ENCODE measurements around the gene SCYGR8. TPM values are rescaled to one million over a fixed set of nuclear protein-coding genes. Genes with fewer than 3 reads are reported as not detected.
A peak's percentile ranks its signal among the peaks of the same experiment; 100 is the strongest.
"Not testable (repeated sequence)": the region's sequence is repeated elsewhere in the genome, so short reads cannot be mapped to it uniquely, and the experiment has no call there.

The SCYGR8 gene
- total RNA-seq, 1 donor from 2014 or later = not detected

DNA sequence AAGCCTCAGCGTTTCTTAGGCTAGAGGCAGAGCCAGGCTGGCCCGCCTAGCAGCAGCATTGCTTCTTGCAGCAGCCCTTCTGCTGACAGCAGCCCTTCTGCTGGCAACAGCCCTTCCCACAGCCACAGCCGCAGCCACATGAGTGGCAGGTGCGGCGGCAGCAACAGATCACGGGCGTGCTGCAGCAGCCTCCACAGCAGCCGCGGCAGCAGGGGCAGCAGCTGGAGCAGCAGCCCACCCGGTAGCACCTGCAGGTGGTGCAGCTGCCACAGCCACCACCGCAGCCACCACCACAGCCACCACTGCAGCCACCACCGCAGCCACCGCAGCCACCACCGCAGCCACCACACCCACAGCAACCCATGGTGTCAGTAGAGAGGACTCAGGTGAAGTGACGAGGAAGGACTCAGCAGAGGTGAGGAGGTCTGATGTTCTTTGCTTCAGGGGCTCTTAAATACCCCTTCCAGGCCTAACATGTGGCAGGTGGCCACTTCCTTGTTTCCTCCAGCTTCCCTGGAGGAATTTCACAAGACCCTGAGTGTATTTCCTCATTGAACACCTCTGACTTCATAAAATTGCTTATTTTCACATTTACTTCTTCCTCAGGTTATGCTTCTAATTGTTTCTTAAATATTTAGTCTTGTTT is 21.2 kb upstream of the SCYGR8 start, which contains the start of gene SCYGR6:
SCYGR6 (minus strand) TSS at position 364 of the 646 bp plus-strand sequence; CDS start at position 364, 0 bp downstream.
- TF ChIP-seq, protein P1, sequence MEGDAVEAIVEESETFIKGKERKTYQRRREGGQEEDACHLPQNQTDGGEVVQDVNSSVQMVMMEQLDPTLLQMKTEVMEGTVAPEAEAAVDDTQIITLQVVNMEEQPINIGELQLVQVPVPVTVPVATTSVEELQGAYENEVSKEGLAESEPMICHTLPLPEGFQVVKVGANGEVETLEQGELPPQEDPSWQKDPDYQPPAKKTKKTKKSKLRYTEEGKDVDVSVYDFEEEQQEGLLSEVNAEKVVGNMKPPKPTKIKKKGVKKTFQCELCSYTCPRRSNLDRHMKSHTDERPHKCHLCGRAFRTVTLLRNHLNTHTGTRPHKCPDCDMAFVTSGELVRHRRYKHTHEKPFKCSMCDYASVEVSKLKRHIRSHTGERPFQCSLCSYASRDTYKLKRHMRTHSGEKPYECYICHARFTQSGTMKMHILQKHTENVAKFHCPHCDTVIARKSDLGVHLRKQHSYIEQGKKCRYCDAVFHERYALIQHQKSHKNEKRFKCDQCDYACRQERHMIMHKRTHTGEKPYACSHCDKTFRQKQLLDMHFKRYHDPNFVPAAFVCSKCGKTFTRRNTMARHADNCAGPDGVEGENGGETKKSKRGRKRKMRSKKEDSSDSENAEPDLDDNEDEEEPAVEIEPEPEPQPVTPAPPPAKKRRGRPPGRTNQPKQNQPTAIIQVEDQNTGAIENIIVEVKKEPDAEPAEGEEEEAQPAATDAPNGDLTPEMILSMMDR (conservative IDR thresholded peaks at IDR 0.05; ENCODE audit: low read depth, low read length) = no peak
- H3K4me3 ChIP-seq (ENCODE audit: low read depth, low read length) = no peak within 1 kb of the TSS
- DNase-seq (ENCODE audit: low read depth) = no peak

DNA sequence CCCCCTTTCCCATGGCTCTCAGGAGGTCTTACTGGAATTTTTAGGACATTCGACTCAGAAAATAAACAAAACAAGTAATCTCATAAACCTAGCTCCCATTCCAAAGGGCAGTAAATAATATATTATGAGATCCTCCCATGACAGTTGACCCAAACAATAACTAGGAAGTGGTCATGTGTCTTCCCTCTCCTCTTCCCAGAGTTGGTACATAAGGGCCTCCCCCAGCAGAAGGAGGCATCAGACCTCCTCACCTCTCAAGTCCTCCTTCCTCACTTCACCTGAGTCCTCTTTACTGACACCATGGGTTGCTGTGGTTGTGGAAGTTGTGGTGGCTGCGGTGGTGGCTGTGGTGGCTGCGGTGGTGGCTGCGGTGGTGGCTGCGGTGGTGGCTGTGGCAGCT is 17.7 kb upstream of the SCYGR8 start, which contains the start of gene SCYGR7:
SCYGR7 (plus strand) TSS at position 301 of the 400 bp plus-strand sequence; CDS start at position 301, 0 bp downstream.
- no peak for DNase-seq (ENCODE audit: low read depth)
- no peak within 1 kb of the TSS for H3K4me3 ChIP-seq (ENCODE audit: low read depth, low read length)
- TF ChIP-seq, protein P1 (conservative IDR thresholded peaks at IDR 0.05; ENCODE audit: low read depth, low read length) = no peak

DNA sequence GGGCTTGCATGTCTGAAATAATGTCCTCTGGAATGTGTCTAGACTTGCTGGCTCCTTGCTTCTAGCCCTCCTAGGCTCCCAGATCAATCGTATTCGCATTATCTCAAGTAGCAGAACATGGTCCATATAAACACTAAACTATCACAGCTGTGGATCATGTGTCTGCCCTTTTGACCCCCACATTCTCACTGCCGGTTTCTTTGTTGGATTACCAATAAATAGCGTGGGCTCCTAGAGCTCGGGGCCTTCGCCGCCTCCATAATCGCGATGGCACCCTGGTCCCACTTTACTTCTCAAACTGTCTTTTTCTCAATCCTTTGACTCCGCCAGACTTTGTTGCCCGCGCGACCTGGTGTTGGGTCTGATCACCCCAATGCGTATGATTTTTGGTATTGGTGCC is 6.3 kb upstream of the SCYGR8 start:
- no peak for DNase-seq (ENCODE audit: low read depth)
- TF ChIP-seq, protein P1 (conservative IDR thresholded peaks at IDR 0.05; ENCODE audit: low read depth, low read length) = no peak
- H3K4me3 ChIP-seq (ENCODE audit: low read depth, low read length) = no peak overlapping the region

DNA sequence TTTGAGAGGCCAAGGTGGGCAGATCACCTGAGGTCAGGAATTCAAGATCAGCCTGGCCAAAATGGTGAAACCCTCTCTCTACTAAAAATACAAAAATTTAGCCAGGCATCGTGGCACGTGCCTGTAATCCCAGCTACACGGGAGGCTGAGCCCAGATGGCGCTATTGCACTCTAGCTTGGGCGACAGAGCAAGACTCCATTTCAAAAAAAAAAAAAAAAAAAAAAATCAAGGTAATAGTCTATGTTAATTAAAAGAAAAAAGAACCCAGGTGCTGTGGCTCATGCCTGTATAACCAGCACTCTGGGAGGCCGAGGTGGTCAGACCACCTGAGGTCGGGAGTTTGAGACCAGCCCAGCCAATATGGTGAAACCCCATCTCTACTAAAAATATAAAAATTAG is 5.0 kb upstream of the SCYGR8 start:
- H3K4me3 ChIP-seq (ENCODE audit: low read depth, low read length); DNase-seq (ENCODE audit: low read depth): not testable (repeated sequence)
- TF ChIP-seq, protein P1 (conservative IDR thresholded peaks at IDR 0.05; ENCODE audit: low read depth, low read length) = peak; percentile 59

DNA sequence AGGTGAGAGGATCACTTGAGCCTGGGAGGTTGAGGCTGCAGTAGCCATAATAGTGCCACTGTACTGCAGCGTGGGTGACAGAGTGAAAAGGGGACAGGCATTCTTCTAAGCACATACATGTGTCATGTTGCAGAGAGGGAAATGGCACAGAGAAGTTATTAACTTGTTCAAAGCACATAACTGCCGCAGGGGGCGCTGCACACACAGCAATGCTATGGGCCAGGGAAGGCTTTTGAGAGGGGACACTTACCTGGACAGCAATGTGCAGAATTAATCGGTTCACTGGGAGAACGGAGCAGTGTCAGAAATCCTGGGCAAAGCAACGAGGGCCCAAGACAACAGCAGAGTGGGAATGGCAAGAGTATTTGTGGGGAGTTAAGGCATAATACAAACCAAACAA is 2.4 kb downstream of the SCYGR8 start:
- H3K4me3 ChIP-seq (ENCODE audit: low read depth, low read length) = no peak overlapping the region

DNA sequence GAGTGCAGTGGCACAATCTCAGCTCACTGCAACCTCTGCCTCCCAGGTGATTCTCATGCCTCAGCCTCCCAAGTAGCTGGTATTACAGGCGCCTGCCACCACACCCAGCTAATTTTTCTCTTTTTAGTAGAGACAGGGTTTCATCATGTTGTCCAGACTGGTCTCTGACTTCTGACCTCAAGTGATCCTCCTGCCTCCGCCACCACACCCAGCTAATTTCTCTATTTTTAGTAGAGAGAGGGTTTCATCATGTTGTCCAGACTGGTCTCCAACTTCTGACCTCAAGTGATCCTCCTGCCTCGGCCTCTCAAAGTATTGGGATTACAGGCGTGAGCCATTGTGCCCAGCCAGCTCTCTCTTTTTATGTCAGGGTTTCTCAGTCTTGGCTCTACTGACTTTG is 10.6 kb downstream of the SCYGR8 start:
- not testable (repeated sequence) for H3K4me3 ChIP-seq (ENCODE audit: low read depth, low read length); DNase-seq (ENCODE audit: low read depth)

More for the DNA sequence above, 2.4 kb downstream of the SCYGR8 start:
- DNase-seq (ENCODE audit: low read depth) = no peak
- TF ChIP-seq, protein P1 (conservative IDR thresholded peaks at IDR 0.05; ENCODE audit: low read depth, low read length) = peak; percentile 60

DNA sequence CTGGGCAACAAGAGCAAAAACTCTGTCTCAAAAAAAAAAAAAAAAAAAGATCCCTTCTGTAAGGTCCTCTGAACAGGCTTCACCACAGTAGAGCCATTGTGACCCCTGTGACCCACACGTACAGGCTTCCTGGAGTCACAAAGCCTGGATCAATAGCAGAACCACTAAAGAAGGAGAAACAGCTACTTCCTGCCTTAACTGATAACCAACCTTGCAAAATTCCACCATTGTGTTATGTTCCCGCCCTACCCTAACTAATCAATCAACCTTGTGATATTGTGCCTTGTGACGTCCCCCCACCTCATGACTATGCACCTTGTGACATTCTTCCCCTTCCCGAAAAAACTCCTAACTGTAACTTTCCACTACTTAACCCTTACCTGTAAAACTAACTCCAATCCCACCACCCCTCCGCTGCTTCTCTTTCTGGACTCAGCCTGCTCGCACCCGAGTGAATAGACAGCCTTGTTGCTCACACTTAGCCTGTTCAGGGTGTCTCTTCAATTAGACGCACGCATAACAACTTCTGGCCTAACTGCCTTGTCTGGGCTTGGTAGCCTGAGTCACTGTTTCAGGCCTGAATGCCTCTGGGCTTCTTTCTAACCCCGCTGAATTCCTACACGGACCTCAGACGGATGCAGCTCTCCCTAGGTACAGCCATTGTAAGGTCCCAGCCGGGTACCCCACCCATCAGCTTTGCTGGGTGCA is 13.9 kb downstream of the SCYGR8 start:
- peak; percentile 97 for DNase-seq (ENCODE audit: low read depth)
- H3K4me3 ChIP-seq (ENCODE audit: low read depth, low read length) = peak overlapping the region; percentile 21
- TF ChIP-seq, protein P1 (conservative IDR thresholded peaks at IDR 0.05; ENCODE audit: low read depth, low read length) = no peak

Measured in epithelial cell of proximal tubule (primary cell).